GM19328 (cell line): Measurements from ENCODE around the gene SYTL1.
"Not testable (repeated sequence)": the region's sequence is repeated elsewhere in the genome, so short reads cannot be mapped to it uniquely, and the experiment has no call there.

Experiments used
- ATAC-seq: cut with Tn5 transposase; IDR thresholded peaks from one replicate; pipeline ENCODE4 v1.9.1; 2021; ENCODE audit warnings: mild to moderate bottlenecking, moderate library complexity; ENCODE audit not compliant: unreplicated experiment

SYTL1 gene

DNA sequence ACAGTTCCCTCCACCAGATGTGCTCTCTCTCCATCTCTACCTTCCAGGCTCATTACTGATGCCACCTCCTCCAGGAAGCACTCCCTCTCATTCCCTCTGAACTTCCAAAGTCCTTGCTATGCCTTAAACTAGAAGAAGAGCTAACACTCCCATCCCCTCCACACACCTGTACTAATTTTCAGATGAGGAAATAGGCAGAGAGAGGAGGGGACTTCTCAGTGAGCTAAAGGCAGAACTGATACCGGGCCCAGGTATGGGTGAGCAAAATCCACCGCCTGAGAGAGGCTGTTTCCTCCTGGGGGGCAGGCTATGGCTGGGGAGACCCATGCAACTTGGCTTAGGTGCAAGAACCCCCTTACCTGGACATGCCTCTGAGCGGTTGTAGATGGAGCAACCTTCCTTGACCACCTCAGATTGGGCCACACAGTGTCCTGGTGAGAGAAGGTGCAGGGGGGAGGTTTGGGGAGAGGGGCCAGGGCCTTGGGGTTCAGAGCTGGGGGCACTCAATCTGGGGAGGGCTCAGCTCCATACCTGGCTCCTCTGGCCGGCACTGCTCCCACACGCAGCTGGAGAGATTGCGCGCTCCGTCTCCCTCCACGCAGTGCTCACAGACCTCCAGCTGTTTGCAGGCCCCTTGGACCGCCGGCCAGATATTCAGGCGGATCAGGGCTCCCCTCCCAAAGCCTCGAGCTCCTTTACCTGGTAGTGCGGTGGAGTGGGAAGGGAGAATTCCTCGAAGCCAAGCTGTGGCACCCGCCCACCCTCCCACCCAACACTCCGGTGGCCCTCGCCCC is 40.3 kb downstream of the SYTL1 start:
- no peak for ATAC-seq

GRCh38 chr1:27383039-27383605 is 41.3 kb downstream of the SYTL1 start, which contains the start of gene CD164L2:
Gene CD164L2 (minus strand): TSS chr1:27383333. CDS start chr1:27383239, 94 bp downstream.
- no peak for ATAC-seq

GRCh38 chr1:27383661-27384060 is 41.8 kb downstream of the SYTL1 start:
- no peak for ATAC-seq

DNA sequence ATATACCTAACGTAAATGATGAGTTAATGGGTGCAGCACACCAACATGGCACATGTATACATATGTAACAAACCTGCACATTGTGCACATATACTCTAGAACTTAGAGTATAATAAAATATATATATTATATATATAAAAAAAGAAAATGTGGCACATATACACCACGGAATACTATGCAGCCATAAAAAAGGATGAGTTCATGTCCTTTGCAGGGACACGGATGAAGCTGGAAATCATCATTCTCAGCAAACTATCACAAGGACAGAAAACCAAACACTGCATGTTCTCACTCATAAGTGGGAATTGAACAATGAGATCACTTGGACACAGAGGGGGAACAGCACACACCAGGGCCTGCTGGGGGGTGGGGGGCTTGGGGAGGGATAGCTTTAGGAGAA is 43.0 kb downstream of the SYTL1 start:
- ATAC-seq = not testable (repeated sequence)

DNA sequence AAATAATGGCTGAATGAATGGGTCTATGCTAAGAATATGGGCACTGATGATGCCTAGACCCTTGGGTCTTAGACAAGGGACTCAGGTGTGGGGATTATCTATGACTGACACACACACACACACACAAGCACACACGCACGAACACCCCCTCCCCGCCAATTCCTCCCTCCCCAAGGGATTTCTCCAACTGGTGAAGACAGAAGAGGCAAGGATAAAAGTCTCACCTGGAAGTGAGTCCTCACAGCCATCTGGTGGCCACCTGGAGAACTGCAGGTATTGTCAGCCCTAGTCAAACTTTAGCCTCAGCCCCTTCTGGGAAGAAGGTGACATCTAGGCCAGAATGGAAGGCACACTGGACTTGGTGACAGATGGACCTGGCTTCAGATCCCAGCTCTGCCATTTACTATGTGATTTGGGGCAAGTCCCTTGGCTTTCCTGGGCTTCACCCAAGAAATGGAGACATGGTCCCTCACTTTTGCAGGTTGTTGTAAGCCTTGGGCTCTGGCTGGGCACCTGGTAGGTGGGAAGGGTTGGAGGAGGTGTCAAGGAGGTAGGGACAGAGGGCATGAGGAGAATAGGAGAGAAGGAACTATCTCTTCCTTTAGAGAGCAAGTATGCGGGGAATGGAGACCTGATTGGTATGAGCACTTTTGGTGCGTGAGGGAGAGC is 46.6 kb downstream of the SYTL1 start:
- no peak for ATAC-seq

GRCh38 chr1:27391511-27392095 is 49.8 kb downstream of the SYTL1 start:
- ATAC-seq = no peak

DNA sequence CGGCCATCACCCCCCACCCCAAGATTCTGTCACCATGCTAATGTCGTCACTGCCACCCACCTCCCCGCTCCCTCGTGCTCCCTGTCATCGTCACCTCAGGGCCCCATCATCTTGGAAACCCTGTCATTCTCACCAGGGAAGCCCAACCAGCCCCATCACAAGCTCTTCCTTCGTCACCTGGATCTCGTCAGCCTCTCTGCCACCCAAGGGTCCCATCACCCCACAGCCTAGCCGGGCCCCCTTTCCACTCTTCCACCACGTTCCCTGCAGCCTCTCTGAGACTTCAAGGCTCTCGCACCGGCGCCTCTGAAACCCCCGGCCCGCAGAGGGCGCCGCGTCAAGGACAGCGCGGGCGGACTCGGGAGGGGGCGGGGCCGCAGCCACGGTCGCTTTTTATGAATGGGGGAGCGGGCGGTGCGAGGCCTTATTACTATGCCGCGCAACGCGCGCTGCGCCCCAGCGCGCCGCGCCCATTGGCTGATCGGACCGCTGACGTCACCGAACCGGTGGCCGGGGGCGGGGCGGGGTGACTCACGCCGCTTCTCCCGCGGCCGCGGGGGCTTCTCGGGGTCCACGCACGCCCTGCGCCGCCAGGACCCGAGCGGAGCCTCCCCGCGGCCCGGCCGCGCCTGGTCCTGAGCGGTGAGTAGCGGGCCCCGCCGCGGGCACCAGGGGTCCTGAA is 50.4 kb downstream of the SYTL1 start, which contains the start of gene GPR3:
Gene GPR3 (plus strand): TSS at position 527 of the 682 bp plus-strand sequence. CDS start 1,177 bp downstream, outside the sequence.
- ATAC-seq = peak; percentile 67

DNA sequence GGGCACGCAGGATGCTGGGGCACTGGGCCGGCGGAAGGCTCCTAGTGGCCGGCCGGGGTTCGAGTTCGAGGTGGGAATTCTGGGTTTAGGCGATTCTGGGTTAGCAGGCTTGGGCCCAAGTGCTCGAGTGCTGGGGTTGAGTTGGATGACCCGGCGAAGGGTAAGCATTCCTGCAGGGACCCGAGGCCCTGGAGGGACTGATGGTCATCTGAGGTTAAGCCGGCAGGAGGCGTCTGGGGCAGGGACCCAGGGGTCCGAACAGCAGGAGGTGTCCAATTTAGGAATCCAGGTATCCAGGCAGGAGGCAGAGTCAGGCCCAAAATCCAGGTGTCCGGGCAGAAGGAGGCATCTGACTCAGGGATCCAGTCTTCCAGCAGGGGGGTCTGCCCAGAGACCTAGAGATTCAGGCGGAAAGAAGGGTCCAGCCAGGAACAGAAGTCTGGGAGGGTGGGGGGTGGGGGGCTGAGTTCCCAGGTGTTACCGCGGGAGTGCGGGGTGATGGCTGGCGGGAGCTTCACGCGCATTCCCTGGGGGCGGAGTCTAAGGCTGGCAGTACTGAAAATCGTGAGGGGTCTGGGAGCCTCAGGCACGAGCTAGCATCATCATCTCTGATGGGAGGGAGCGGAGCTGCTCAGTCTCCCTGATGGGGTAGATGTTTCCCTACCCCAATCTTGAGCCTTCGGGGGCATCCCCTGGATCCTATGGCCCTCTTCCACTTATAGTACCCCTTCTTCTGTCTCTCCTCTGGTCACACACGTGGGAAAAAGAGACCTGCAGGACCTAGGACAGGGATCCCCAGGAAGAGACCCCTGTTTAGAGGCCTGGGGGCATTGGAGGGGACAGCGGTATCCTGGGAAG is 51.2 kb downstream of the SYTL1 start:
- ATAC-seq = no peak

DNA sequence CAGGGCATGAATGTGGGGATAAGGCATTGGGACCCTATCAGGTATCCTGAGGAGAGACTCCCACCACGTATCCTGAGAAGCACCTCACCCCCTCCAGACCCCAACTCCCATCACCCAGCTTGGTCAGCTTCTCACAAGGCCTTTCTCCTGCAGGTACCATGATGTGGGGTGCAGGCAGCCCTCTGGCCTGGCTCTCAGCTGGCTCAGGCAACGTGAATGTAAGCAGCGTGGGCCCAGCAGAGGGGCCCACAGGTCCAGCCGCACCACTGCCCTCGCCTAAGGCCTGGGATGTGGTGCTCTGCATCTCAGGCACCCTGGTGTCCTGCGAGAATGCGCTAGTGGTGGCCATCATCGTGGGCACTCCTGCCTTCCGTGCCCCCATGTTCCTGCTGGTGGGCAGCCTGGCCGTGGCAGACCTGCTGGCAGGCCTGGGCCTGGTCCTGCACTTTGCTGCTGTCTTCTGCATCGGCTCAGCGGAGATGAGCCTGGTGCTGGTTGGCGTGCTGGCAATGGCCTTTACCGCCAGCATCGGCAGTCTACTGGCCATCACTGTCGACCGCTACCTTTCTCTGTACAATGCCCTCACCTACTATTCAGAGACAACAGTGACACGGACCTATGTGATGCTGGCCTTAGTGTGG is 51.9 kb downstream of the SYTL1 start:
- no peak for ATAC-seq

DNA sequence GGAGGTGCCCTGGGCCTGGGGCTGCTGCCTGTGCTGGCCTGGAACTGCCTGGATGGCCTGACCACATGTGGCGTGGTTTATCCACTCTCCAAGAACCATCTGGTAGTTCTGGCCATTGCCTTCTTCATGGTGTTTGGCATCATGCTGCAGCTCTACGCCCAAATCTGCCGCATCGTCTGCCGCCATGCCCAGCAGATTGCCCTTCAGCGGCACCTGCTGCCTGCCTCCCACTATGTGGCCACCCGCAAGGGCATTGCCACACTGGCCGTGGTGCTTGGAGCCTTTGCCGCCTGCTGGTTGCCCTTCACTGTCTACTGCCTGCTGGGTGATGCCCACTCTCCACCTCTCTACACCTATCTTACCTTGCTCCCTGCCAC is 52.4 kb downstream of the SYTL1 start:
- no peak for ATAC-seq

DNA sequence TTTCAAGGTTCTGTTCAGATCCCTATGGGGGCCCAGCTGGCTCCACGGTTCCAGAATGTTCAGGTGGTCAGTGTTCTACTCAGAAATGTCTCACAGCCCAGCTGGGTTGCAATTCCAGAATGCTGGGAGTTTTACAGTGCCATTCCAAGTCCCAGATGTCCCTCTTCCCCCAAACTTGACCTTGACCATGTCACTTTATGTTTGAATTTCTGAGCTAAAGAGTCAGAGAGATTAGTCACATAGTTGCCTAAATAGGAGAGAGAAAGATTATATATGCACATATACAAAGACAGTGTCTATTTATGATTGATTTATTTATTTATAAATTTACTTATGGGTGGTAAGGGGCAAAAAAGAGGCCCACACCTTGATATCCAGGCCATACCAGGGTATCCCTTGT is 53.1 kb downstream of the SYTL1 start:
- ATAC-seq = no peak

- ATAC-seq = no peak
Measured at GRCh38 chr1:27395441-27396195, 53.8 kb downstream of the SYTL1 start.

- ATAC-seq = no peak
Measured at GRCh38 chr1:27397110-27397509, 55.3 kb downstream of the SYTL1 start.

DNA sequence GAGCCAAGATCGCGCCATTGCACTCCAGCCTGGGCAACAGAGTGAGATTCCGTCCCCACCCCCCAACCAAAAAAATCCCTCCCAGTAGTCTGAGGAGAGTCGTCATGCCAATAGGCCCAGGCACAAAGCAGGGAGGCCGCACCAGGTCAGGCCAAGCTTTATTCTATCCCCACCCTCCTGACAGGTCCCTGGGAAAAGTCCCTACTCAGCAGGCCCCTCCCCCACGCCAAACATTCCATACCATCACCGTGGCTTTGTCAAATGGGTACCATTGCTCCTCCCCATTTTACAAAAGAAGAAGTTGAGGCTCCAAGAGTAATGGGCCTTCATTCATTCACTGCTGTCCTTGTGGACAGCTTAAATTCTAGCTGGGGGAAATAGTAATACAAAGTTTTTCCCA is 55.9 kb downstream of the SYTL1 start:
- no peak for ATAC-seq

DNA sequence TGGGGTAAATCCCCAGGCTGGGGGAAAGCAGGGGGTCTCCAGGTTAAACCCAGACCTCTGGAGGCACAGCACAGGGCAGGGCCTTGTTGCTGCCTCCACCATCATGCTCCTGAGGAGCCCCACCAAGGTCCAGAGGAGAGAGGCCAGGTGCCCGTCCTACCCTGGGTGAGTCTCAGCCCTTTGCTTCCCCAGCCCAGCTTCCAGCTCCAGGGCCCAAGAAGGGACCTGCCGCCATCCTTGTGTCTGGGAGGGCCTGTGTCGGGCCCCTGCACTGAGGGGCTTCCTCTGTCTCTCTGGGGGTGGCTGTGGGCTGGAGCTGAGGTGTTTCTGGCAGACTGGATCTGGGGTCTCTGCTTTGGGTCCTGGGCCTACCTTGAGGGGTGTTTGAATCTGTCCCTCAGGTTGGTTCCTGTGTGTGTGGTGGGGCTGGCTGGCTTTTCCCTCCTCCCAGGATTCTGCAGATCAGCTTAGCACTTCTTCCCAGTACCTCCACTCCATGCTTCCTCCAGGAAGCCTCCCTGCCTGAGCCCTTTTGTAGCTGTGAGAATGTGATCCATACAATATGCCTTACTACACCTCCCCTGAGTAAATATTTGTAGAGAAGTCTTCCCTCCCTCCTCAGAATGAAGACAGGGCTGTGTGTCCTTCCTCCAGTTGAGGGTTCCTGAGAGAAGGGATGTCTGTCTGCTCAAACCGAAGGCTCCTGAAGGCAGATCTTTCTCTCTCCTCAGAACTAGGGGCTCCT is 56.8 kb downstream of the SYTL1 start:
- ATAC-seq = no peak

DNA sequence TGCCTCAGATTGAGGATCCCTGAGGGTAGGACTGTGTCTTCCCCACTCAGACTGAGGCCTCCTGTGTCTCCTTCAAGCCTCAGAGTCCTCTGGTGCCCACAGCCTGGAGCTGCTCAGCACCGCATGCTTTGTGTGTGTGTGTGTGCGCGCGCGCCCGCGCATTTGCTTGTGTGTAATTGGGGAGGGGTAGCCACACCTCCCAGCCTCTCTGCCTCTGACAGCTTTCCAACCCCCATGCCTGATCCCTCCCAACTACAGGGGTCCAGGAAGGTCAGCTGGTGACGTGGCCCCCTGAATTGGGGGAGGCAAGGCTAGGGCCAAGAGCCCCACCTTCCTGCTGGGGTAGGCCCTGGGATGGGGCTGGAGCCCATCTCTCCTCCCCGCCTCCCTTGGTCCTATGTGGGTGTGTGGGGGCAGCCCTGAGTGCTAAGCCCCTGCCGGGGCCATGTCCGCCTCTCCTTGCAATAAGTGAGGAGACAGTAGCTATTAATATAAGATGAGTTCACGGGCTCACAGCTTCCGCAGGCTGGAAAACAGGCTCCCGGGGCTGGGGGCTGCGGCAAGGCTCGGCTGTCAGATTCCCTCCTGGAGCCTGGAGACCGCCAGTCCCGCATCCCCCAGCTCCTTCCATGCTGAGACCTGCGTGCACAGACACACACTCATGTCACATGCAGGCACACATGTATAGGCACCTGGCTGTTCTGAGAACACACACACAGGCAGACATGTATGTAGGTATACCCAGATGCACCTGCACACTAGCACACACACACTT is 57.6 kb downstream of the SYTL1 start:
- no peak for ATAC-seq
